Mesothelial cell of epicardium (in vitro differentiated cells): ENCODE data around the gene ZNF213. TPM values are rescaled to one million over a fixed set of nuclear protein-coding genes. Genes with fewer than 3 reads are reported as not detected.
"Not testable (repeated sequence)": the region's sequence is repeated elsewhere in the genome, so short reads cannot be mapped to it uniquely, and the experiment has no call there.

Source experiments
- DNase-seq, 2 experiments: peaks; one replicate each; pipeline ENCODE4 v3.0.0; 2021; ENCODE audit warnings: low spot score in 2 of 2; ENCODE audit not compliant: unreplicated experiment in 2 of 2
- H3K27ac Mint-ChIP-seq: 2 replicates; pipeline ENCODE4 v1.8.0; 2021; ENCODE audit warnings: mixed read lengths
- H3K27me3 Mint-ChIP-seq: 2 replicates; pipeline ENCODE4 v1.8.0; 2021; ENCODE audit warnings: low read depth, mixed read lengths
- H3K36me3 Mint-ChIP-seq: 2 replicates; pipeline ENCODE4 v1.8.0; 2021; ENCODE audit warnings: mixed read lengths
- H3K4me1 Mint-ChIP-seq: 2 replicates; pipeline ENCODE4 v1.8.0; 2021; ENCODE audit warnings: mixed read lengths
- H3K4me3 Mint-ChIP-seq: 2 replicates; pipeline ENCODE4 v1.8.0; 2021; ENCODE audit warnings: mild to moderate bottlenecking, moderate library complexity, mixed read lengths
- H3K9me3 Mint-ChIP-seq: 2 replicates; pipeline ENCODE4 v1.8.0; 2021; ENCODE audit warnings: mixed read lengths
- total RNA-seq: library from RNA; stranded (reverse); gene quantifications from 3 replicates; pipeline ENCODE4 v1.2.1, GENCODE V29; 2021
- TF ChIP-seq, protein P1 (sequence below): fragments of 200-600 bp; sonication (generic); IDR thresholded peaks from one replicate; pipeline ENCODE4 v1.5.0; 2021; ENCODE audit warnings: antibody characterized with exemption; ENCODE audit not compliant: unreplicated experiment

Gene ZNF213
- total RNA-seq, 1 donor from 2014 or later: 13.4 TPM

DNA sequence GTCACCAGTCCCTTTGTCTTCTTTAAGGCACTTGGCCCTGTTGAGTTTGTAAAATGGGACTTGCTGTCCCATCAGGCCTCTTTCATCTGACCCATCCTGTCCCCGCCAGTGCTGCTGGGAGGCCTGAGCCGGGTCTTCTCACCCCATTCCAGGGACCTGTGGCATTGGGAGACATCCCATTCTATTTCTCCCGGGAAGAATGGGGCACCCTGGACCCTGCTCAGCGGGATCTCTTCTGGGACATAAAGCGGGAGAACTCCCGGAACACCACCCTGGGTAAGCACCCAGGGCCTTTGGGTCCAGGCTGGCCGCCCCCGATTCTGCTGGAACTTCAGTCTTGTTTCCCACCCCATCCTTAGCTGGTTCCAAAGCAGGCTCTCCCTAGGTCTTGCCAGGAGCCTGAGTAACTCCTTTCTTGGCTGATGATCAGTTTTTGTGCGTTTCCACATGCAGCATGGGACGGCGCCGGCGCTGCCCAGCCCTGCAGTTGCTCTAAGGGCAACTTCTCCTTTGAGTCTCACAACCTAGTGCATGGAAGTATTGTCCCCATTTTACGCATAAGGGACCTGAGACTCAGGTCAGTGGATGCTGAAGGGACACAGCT, 4.1 kb downstream of the ZNF213 start:
- Mint-ChIP-seq H3K27ac (no peak overlapping the region), H3K4me1 (peaks cover 11% of the 10 kb centered on the region), H3K4me3 (no peak overlapping the region), H3K36me3 (peaks cover 14% of the 10 kb centered on the region), H3K27me3 (no peaks in the 10 kb centered on the region), H3K9me3 (no peaks in the 10 kb centered on the region)
- TF ChIP-seq, protein P1, sequence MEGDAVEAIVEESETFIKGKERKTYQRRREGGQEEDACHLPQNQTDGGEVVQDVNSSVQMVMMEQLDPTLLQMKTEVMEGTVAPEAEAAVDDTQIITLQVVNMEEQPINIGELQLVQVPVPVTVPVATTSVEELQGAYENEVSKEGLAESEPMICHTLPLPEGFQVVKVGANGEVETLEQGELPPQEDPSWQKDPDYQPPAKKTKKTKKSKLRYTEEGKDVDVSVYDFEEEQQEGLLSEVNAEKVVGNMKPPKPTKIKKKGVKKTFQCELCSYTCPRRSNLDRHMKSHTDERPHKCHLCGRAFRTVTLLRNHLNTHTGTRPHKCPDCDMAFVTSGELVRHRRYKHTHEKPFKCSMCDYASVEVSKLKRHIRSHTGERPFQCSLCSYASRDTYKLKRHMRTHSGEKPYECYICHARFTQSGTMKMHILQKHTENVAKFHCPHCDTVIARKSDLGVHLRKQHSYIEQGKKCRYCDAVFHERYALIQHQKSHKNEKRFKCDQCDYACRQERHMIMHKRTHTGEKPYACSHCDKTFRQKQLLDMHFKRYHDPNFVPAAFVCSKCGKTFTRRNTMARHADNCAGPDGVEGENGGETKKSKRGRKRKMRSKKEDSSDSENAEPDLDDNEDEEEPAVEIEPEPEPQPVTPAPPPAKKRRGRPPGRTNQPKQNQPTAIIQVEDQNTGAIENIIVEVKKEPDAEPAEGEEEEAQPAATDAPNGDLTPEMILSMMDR: no peak
- DNase-seq: no peak

DNA sequence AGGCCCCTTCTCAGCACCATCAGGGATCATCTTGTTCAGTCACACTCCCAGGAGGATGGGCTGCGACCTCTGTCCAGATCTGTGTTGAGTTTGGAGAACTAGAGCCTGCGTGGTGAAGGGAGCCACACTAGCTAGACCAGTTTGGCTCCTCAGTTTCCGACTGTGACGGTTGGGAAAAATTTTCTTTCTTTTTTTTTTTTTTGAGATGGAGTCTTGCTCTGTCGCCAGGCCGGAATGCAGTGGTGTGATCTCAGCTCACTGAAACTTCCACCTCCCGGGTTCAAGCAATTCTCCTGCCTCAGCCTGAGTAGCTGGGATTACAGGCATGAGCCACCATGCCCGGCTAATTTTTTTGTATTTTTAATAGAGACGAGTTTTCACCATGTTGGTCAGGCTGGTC, 4.7 kb downstream of the ZNF213 start:
- not testable (repeated sequence) for H3K27me3 Mint-ChIP-seq, H3K9me3 Mint-ChIP-seq, H3K4me3 Mint-ChIP-seq, H3K4me1 Mint-ChIP-seq, DNase-seq, H3K27ac Mint-ChIP-seq
- H3K36me3 Mint-ChIP-seq: peaks cover 14% of the 10 kb centered on the region

- H3K9me3 Mint-ChIP-seq: no peaks in the 10 kb centered on the region
- no peak for DNase-seq
- H3K27me3 Mint-ChIP-seq: no peaks in the 10 kb centered on the region
- no peak overlapping the region for H3K27ac Mint-ChIP-seq
- H3K4me1 Mint-ChIP-seq: peaks cover 4% of the 10 kb centered on the region
- no peak overlapping the region for H3K4me3 Mint-ChIP-seq
- TF ChIP-seq, protein P1: no peak
- H3K36me3 Mint-ChIP-seq: peaks cover 14% of the 10 kb centered on the region
These were observed 6.0 kb downstream of the ZNF213 start for GRCh38 chr16:3140603-3141427.

- no peak for DNase-seq
- Mint-ChIP-seq H3K4me3 (no peak overlapping the region), H3K27me3 (no peaks in the 10 kb centered on the region), H3K27ac (no peak overlapping the region), H3K9me3 (no peaks in the 10 kb centered on the region), H3K36me3 (peaks cover 14% of the 10 kb centered on the region), H3K4me1 (no peaks in the 10 kb centered on the region)
- TF ChIP-seq, protein P1: no peak
These were observed 7.0 kb downstream of the ZNF213 start for GRCh38 chr16:3141781-3142311.

- peaks cover 14% of the 10 kb centered on the region for H3K36me3 Mint-ChIP-seq
- H3K4me1 Mint-ChIP-seq: no peaks in the 10 kb centered on the region
- H3K27me3 Mint-ChIP-seq: no peaks in the 10 kb centered on the region
- H3K9me3 Mint-ChIP-seq: no peaks in the 10 kb centered on the region
- TF ChIP-seq, protein P1: no peak
- H3K27ac Mint-ChIP-seq: no peak overlapping the region
- no peak for DNase-seq
- no peak overlapping the region for H3K4me3 Mint-ChIP-seq
These were observed 7.5 kb downstream of the ZNF213 start for GRCh38 chr16:3142327-3142726.

DNA sequence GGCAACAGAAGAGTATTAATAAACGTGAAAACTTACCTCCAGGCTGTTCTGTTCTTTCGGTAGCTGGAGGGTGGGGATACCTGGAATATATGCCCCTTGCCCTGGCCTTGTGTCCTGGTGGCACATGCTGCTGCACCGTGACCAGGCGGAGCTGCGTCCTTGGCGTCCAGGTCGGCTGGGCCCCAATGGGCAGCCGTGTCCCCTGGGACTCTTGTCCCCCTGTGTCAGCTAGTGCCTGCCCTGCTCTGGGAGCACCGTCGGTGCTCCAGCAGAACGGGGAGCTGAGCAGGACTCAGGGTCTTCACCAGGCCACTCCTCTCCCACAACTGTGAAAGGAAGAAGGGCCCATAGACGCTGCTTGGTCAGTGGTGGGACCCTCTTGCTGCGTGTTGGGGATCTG, 7.9 kb downstream of the ZNF213 start:
- DNase-seq: no peak
- H3K36me3 Mint-ChIP-seq: peaks cover 14% of the 10 kb centered on the region
- no peaks in the 10 kb centered on the region for H3K4me1 Mint-ChIP-seq
- TF ChIP-seq, protein P1: no peak
- no peak overlapping the region for H3K4me3 Mint-ChIP-seq
- H3K27me3 Mint-ChIP-seq: peaks cover 4% of the 10 kb centered on the region
- no peaks in the 10 kb centered on the region for H3K9me3 Mint-ChIP-seq
- H3K27ac Mint-ChIP-seq: no peak overlapping the region
